Body of pancreas (tissue), 4 donors: ENCODE data around the gene XRN1.

ENCODE experiments used
- POLR2A ChIP-seq, 3 donors: fragments of 450-650 bp; IDR thresholded peaks; one replicate each; pipeline ENCODE4 v1.6.1; 2016; ENCODE audit warnings: antibody characterized with exemption in 3 of 3, mild to moderate bottlenecking in 2 of 3
- TF ChIP-seq, protein P1 (sequence below), 7 experiments: fragments of 450-650 bp in 4 of 7; fragments of 200-600 bp in 3 of 7; sonication (generic) in 3 of 7; IDR thresholded peaks; one replicate each; pipeline ENCODE4 v1.5.1; 2016 to 2019; ENCODE audit warnings: antibody characterized with exemption in 7 of 7

DNA sequence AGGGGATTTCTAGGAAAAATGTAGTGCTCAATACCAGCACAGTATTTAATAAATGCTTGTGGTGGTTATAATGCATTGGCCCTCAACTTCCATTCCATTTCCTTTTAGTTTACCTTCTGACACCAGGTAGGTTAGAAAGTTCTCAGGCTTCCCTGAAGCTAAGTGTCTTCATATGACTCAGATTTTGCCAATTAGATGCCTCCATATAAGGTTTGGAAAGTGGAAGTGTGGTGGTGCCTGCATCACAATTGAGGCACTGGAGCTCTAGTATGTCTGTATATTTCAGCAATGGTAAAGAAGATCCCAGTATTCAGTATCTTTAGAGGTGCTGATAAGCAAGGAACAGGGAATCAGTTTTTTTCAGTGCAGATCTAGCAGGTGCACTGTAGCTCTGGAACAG lies 18.3 kb downstream of the XRN1 start:
- TF ChIP-seq, protein P1, sequence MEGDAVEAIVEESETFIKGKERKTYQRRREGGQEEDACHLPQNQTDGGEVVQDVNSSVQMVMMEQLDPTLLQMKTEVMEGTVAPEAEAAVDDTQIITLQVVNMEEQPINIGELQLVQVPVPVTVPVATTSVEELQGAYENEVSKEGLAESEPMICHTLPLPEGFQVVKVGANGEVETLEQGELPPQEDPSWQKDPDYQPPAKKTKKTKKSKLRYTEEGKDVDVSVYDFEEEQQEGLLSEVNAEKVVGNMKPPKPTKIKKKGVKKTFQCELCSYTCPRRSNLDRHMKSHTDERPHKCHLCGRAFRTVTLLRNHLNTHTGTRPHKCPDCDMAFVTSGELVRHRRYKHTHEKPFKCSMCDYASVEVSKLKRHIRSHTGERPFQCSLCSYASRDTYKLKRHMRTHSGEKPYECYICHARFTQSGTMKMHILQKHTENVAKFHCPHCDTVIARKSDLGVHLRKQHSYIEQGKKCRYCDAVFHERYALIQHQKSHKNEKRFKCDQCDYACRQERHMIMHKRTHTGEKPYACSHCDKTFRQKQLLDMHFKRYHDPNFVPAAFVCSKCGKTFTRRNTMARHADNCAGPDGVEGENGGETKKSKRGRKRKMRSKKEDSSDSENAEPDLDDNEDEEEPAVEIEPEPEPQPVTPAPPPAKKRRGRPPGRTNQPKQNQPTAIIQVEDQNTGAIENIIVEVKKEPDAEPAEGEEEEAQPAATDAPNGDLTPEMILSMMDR (IDR thresholded peaks at IDR 0.05), result no peak
- TF ChIP-seq POLR2A (IDR thresholded peaks at IDR 0.05), result no peak
